Measurements from ENCODE around the gene ENAH.

- TF ChIP-seq CTCF (conservative IDR thresholded peaks at IDR 0.05; ENCODE audit: low read depth in 2 of 2) (no peak), EZH2 (IDR thresholded peaks at IDR 0.05; ENCODE audit: low read depth, unreplicated experiment) (no peak), JUNB (IDR thresholded peaks at IDR 0.05; ENCODE audit: unreplicated experiment) (no peak)
Observed at GRCh38 chr1:225674381-225674780, 21.5 kb upstream of the ENAH start.
